HepG2 (cell line): Measurements from ENCODE around the gene SF3A2. TPM values are rescaled to one million over a fixed set of nuclear protein-coding genes. Genes with fewer than 3 reads are reported as not detected.

Source experiments
- ARNT2 ChIP-seq: sonication (generic); formaldehyde crosslinking; IDR thresholded peaks from 2 replicates; pipeline ENCODE4 v1.8.0; 2022; ENCODE audit warnings: mild to moderate bottlenecking, low read depth, missing genetic modification reagents, moderate library complexity
- ATM ChIP-seq: fragments of 450-650 bp; IDR thresholded peaks from 2 replicates; pipeline ENCODE4 v1.7.1; 2017; ENCODE audit warnings: mild to moderate bottlenecking, borderline replicate concordance
- BRF2 ChIP-seq: sonication (generic); formaldehyde crosslinking; IDR thresholded peaks from 2 replicates; pipeline ENCODE4 v1.8.1; 2022; ENCODE audit warnings: mild to moderate bottlenecking, missing genetic modification reagents
- DBP ChIP-seq: sonication (generic); formaldehyde crosslinking; IDR thresholded peaks from 2 replicates; pipeline ENCODE4 v1.4.0; 2020; ENCODE audit warnings: missing genetic modification reagents; ENCODE audit errors: not compliant biosample characterization
- DMTF1 ChIP-seq: sonication (generic); formaldehyde crosslinking; IDR thresholded peaks from 2 replicates; pipeline ENCODE4 v1.4.0; 2020; ENCODE audit warnings: mild to moderate bottlenecking, missing genetic modification reagents
- HDAC1 ChIP-seq: sonication (generic); formaldehyde crosslinking; IDR thresholded peaks from 2 replicates; pipeline ENCODE4 v1.5.1; 2020; ENCODE audit warnings: mild to moderate bottlenecking, missing genetic modification reagents
- IRX3 ChIP-seq: sonication (generic); formaldehyde crosslinking; IDR thresholded peaks from 2 replicates; pipeline ENCODE4 v1.8.1; 2023; ENCODE audit warnings: mild to moderate bottlenecking, low read depth, missing genetic modification reagents, borderline replicate concordance
- MAZ ChIP-seq, 2 experiments: sonication (generic) in 1 of 2; formaldehyde crosslinking in 1 of 2; IDR thresholded peaks; 2 replicates each; pipeline versions ENCODE4 v1.5.0 to v1.6.1; 2012 to 2020; ENCODE audit warnings: low read depth in 2 of 2, mild to moderate bottlenecking in 2 of 2, borderline replicate concordance in 1 of 2, improper control_type of control experiment in 1 of 2, low read length in 1 of 2, missing genetic modification reagents in 1 of 2, moderate library complexity in 1 of 2
- MLXIP ChIP-seq: sonication (generic); formaldehyde crosslinking; IDR thresholded peaks from 2 replicates; pipeline ENCODE4 v1.9.0; 2021; ENCODE audit warnings: missing genetic modification reagents, borderline replicate concordance
- MTA1 ChIP-seq: sonication (generic); formaldehyde crosslinking; IDR thresholded peaks from 2 replicates; pipeline ENCODE4 v1.4.0; 2020; ENCODE audit warnings: missing genetic modification reagents, mild to moderate bottlenecking, borderline replicate concordance
- NCOR1 ChIP-seq: fragments of 200-600 bp; sonication (generic); IDR thresholded peaks from 2 replicates; pipeline ENCODE4 v1.7.0; 2017; ENCODE audit warnings: antibody characterized with exemption, low read length, borderline replicate concordance
- NRL ChIP-seq: sonication (generic); formaldehyde crosslinking; IDR thresholded peaks from 2 replicates; pipeline ENCODE4 v1.5.0; 2020; ENCODE audit warnings: missing genetic modification reagents, mild to moderate bottlenecking, moderate library complexity, borderline replicate concordance
- RCOR2 ChIP-seq: IDR thresholded peaks from 2 replicates; pipeline ENCODE4 v1.6.1; 2016; ENCODE audit warnings: missing biosample characterization, missing genetic modification reagents
- SP1 ChIP-seq, 2 experiments: fragments of 450-650 bp in 1 of 2; sonication (generic) in 1 of 2; formaldehyde crosslinking in 1 of 2; IDR thresholded peaks; 2 replicates each; pipeline versions ENCODE4 v1.4.0 to v1.6.1; 2016 to 2020; ENCODE audit warnings: missing genetic modification reagents in 1 of 2
- TAF1 ChIP-seq: sonication (generic); formaldehyde crosslinking; IDR thresholded peaks from 2 replicates; pipeline ENCODE4 v1.4.0; 2020; ENCODE audit warnings: missing genetic modification reagents
- TBX3 ChIP-seq: fragments of 450-650 bp; IDR thresholded peaks from 2 replicates; pipeline ENCODE4 v1.6.1; 2017; ENCODE audit warnings: antibody characterized with exemption, mild to moderate bottlenecking, inconsistent platforms, borderline replicate concordance
- TGIF2 ChIP-seq: IDR thresholded peaks from 2 replicates; pipeline ENCODE4 v1.6.1; 2016; ENCODE audit warnings: control low read depth, missing compliant biosample characterization
- ZBTB38 ChIP-seq: sonication (generic); formaldehyde crosslinking; IDR thresholded peaks from 2 replicates; pipeline ENCODE4 v1.5.1; 2020; ENCODE audit warnings: mild to moderate bottlenecking, missing genetic modification reagents
- ZFP36 ChIP-seq: fragments of 150-350 bp; IDR thresholded peaks from 2 replicates; pipeline ENCODE4 v1.6.1; 2018; ENCODE audit warnings: borderline replicate concordance, low read length, low read depth; ENCODE audit not compliant: partially characterized antibody
- ZFP36L2 ChIP-seq: sonication (generic); formaldehyde crosslinking; IDR thresholded peaks from 2 replicates; pipeline ENCODE4 v1.4.0; 2020; ENCODE audit warnings: missing genetic modification reagents
- ZNF138 ChIP-seq: sonication (generic); formaldehyde crosslinking; IDR thresholded peaks from 2 replicates; pipeline ENCODE4 v1.5.0; 2020; ENCODE audit warnings: mild to moderate bottlenecking, low read depth, missing genetic modification reagents
- ZNF17 ChIP-seq: sonication (generic); formaldehyde crosslinking; IDR thresholded peaks from 2 replicates; pipeline ENCODE4 v1.5.0; 2020; ENCODE audit warnings: mild to moderate bottlenecking, missing genetic modification reagents
- ZNF207 ChIP-seq: fragments of 450-650 bp; IDR thresholded peaks from 2 replicates; pipeline ENCODE4 v1.6.1; 2016; ENCODE audit warnings: antibody characterized with exemption, borderline replicate concordance
- ZNF230 ChIP-seq: sonication (generic); formaldehyde crosslinking; IDR thresholded peaks from 2 replicates; pipeline ENCODE4 v1.4.0; 2020; ENCODE audit warnings: mild to moderate bottlenecking, missing genetic modification reagents
- ZNF530 ChIP-seq: sonication (generic); formaldehyde crosslinking; IDR thresholded peaks from 2 replicates; pipeline ENCODE4 v1.5.0; 2020; ENCODE audit warnings: low read depth, mild to moderate bottlenecking, missing genetic modification reagents
- polyA plus RNA-seq, 8 experiments: library from polyadenylated mRNA; depleted of rRNA in 3 of 8; stranded (reverse) in 7 of 8; unstranded in 1 of 8; fragments of >200 nt; fragmentation: Illumina TruSeq in 4 of 8; extraction: Trizol in 4 of 8; gene quantifications; 2 replicates each; pipeline versions ENCODE4 v1.2.1 to v1.2.3, GENCODE V29; 2011 to 2016; ENCODE audit warnings: low read depth in 4 of 8, missing spikeins in 1 of 8, mixed read lengths in 1 of 8; ENCODE audit not compliant: insufficient read depth in 1 of 8
- total RNA-seq, 5 experiments: library from RNA; depleted of rRNA; stranded (reverse); fragments of >200 nt; fragmentation: Illumina TruSeq; extraction: Trizol; gene quantifications; 2 replicates each; pipeline ENCODE4 v1.2.3, GENCODE V29; 2016; ENCODE audit warnings: low read depth in 1 of 5

The SF3A2 gene
- total and polyA plus RNA-seq, 2 of the 13 experiments (the other 11 are each of a cell fraction or from before 2014, with no cell fraction given): 8.6 to 8.8 TPM

- TF ChIP-seq ZFP36 (no peak), TBX3 (no peak), IRX3 (CRISPR knock-in tag) (no peak), BRF2 (no peak), ZNF230 (CRISPR knock-in tag) (no peak), ZNF530 (CRISPR knock-in tag) (no peak), RCOR2 (CRISPR knock-in tag) (no peak), ZBTB38 (CRISPR knock-in tag) (no peak), DMTF1 (CRISPR knock-in tag) (no peak), ATM (no peak), NRL (CRISPR knock-in tag) (no peak), TAF1 (CRISPR knock-in tag) (no peak), MTA1 (CRISPR knock-in tag) (no peak), MAZ (IDR thresholded peaks at IDR 0.05; ENCODE audit: borderline replicate concordance, low read depth, low read length) (no peak), MAZ (CRISPR knock-in tag; IDR thresholded peaks at IDR 0.05; ENCODE audit: low read depth) (0 out of 2 replicates have a peak, but pooled peaks have one; percentile 57), DBP (CRISPR knock-in tag) (peak; percentile 26), ZNF138 (CRISPR knock-in tag) (no peak), TGIF2 (no peak), ARNT2 (CRISPR knock-in tag) (no peak; the same call in 1 of the 2 replicates), ZFP36L2 (CRISPR knock-in tag) (no peak), ZNF17 (CRISPR knock-in tag) (no peak), HDAC1 (CRISPR knock-in tag) (peak; percentile 19; the same call in 1 of the 2 replicates), MLXIP (no peak), ZNF207 (no peak), SP1 (IDR thresholded peaks at IDR 0.05) (no peak), SP1 (CRISPR knock-in tag; IDR thresholded peaks at IDR 0.05) (no peak), NCOR1 (no peak)
Observed at GRCh38 chr19:2252797-2253105, 16.1 kb downstream of the SF3A2 start (continued).
